ENCODE results near the gene ZC3H4. TPM values are rescaled to one million over a fixed set of nuclear protein-coding genes. Genes with fewer than 3 reads are reported as not detected.

The ZC3H4 gene
- total RNA-seq, 2 experiments from 2014 or later, result 68.5 to 70.2 TPM

GRCh38 chr19:47067215-47067847 lies 46.2 kb downstream of the ZC3H4 start:
- no peaks in the 10 kb centered on the region for H3K27me3 Mint-ChIP-seq
- no peak for ATAC-seq
- peaks cover 31% of the 10 kb centered on the region for H3K36me3 Mint-ChIP-seq (ENCODE audit: low read depth)
- intact Hi-C loops (cut with micrococcal nuclease), result no loop called here
- DNase-seq, result no peak
- H3K4me3 Mint-ChIP-seq, result no peak overlapping the region
- no peak overlapping the region for H3K27ac Mint-ChIP-seq
- H3K9me3 Mint-ChIP-seq, result no peaks in the 10 kb centered on the region
- no peak for TF ChIP-seq CTCF (IDR thresholded peaks at IDR 0.05)
- no peaks in the 10 kb centered on the region for H3K4me1 Mint-ChIP-seq (ENCODE audit: low read depth)
- POLR2A ChIA-PET, result interaction anchor here (1.1 kb wide), 1 partner anchor 21 kb away, joined by 3 read pairs; no protein-coding TSS in a partner anchor
- CTCF ChIA-PET, result interaction anchor here (1.2 kb wide), 1 partner anchor 58 kb away, joined by 3 read pairs; no protein-coding TSS in a partner anchor

GRCh38 chr19:47066376-47067214 lies 47.0 kb downstream of the ZC3H4 start:
- H3K4me3 Mint-ChIP-seq, result no peak overlapping the region
- ATAC-seq (no peak), DNase-seq (no peak)
- no peaks in the 10 kb centered on the region for H3K9me3 Mint-ChIP-seq
- no peaks in the 10 kb centered on the region for H3K4me1 Mint-ChIP-seq (ENCODE audit: low read depth)
- intact Hi-C loops (cut with micrococcal nuclease), result no loop called here
- H3K27ac Mint-ChIP-seq, result no peak overlapping the region
- no peaks in the 10 kb centered on the region for H3K27me3 Mint-ChIP-seq
- ChIA-PET CTCF (no interaction called here), POLR2A (no interaction called here)
- TF ChIP-seq CTCF (IDR thresholded peaks at IDR 0.05), result no peak
- peaks cover 28% of the 10 kb centered on the region for H3K36me3 Mint-ChIP-seq (ENCODE audit: low read depth)

GRCh38 chr19:47065242-47065641 lies 48.3 kb downstream of the ZC3H4 start:
- intact Hi-C loops (cut with micrococcal nuclease), result no loop called here
- CTCF ChIA-PET, result no interaction called here

GRCh38 chr19:47063874-47064273 lies 49.7 kb downstream of the ZC3H4 start:
- TF ChIP-seq CTCF (IDR thresholded peaks at IDR 0.05), result no peak
- Mint-ChIP-seq H3K27ac (no peak overlapping the region), H3K36me3 (ENCODE audit: low read depth) (peaks cover 6% of the 10 kb centered on the region), H3K27me3 (no peaks in the 10 kb centered on the region), H3K9me3 (no peaks in the 10 kb centered on the region), H3K4me1 (ENCODE audit: low read depth) (no peaks in the 10 kb centered on the region), H3K4me3 (no peak overlapping the region)
- no peak for DNase-seq
- CTCF ChIA-PET, result no interaction called here
- POLR2A ChIA-PET, result interaction anchor here (0.6 to 1.5 kb wide), 3 partner anchors 14 to 59 kb away, joined by 3 to 5 read pairs (median 3); no protein-coding TSS in a partner anchor
- no peak for ATAC-seq
- intact Hi-C loops (cut with micrococcal nuclease), result no loop called here

More at GRCh38 chr19:47065242-47065641, 48.3 kb downstream of the ZC3H4 start:
- Mint-ChIP-seq H3K36me3 (ENCODE audit: low read depth) (peaks cover 14% of the 10 kb centered on the region), H3K4me1 (ENCODE audit: low read depth) (no peaks in the 10 kb centered on the region), H3K27me3 (no peaks in the 10 kb centered on the region), H3K9me3 (no peaks in the 10 kb centered on the region), H3K4me3 (no peak overlapping the region), H3K27ac (no peak overlapping the region)
- ATAC-seq (no peak), DNase-seq (no peak)
- no peak for TF ChIP-seq CTCF (IDR thresholded peaks at IDR 0.05)
- POLR2A ChIA-PET, result interaction anchor here (1.6 kb wide), 1 partner anchor 66 kb away, joined by 3 read pairs; the partner anchor contains the start of gene SAE1

GRCh38 chr19:47058621-47059022 lies 55.0 kb downstream of the ZC3H4 start:
- Mint-ChIP-seq H3K27me3 (no peaks in the 10 kb centered on the region), H3K4me3 (no peak overlapping the region), H3K36me3 (ENCODE audit: low read depth) (no peaks in the 10 kb centered on the region), H3K4me1 (ENCODE audit: low read depth) (no peaks in the 10 kb centered on the region), H3K27ac (no peak overlapping the region), H3K9me3 (no peaks in the 10 kb centered on the region)
- DNase-seq (no peak), ATAC-seq (no peak)
- intact Hi-C loops (cut with micrococcal nuclease), result no loop called here
- TF ChIP-seq CTCF (IDR thresholded peaks at IDR 0.05), result no peak
- POLR2A ChIA-PET, result no interaction called here
- CTCF ChIA-PET, result interaction anchor here (1.0 to 1.9 kb wide), 4 partner anchors 21 to 152 kb away, joined by 3 to 4 read pairs (median 4); no protein-coding TSS in a partner anchor
